CD4-positive, alpha-beta T cell treated with Interleukin-21 for 1 hour (primary cell): Measurements from ENCODE around the gene CRELD2.

Experiments used
- DNase-seq: peaks from one replicate; pipeline ENCODE4 v3.0.0-alpha.2; 2020

Gene CRELD2

GRCh38 chr22:49948116-49948957 is 29.9 kb downstream of the CRELD2 start:
- no peak for DNase-seq

GRCh38 chr22:49948958-49949913 is 30.8 kb downstream of the CRELD2 start:
- no peak for DNase-seq

- no peak for DNase-seq
Observed at GRCh38 chr22:49949914-49950292, 31.5 kb downstream of the CRELD2 start.

- no peak for DNase-seq
Observed at GRCh38 chr22:49950396-49950994, 32.1 kb downstream of the CRELD2 start.

GRCh38 chr22:49951000-49951677 is 32.7 kb downstream of the CRELD2 start:
- DNase-seq = no peak

- DNase-seq = no peak
Observed at GRCh38 chr22:49951678-49951985, 33.2 kb downstream of the CRELD2 start.

GRCh38 chr22:49951986-49952896 is 33.8 kb downstream of the CRELD2 start:
- no peak for DNase-seq

- no peak for DNase-seq
Observed at GRCh38 chr22:49953027-49953679, 34.7 kb downstream of the CRELD2 start.

- DNase-seq = no peak
Observed at GRCh38 chr22:49953680-49954344, 35.4 kb downstream of the CRELD2 start.

- no peak for DNase-seq
Observed at GRCh38 chr22:49954354-49954753, 35.9 kb downstream of the CRELD2 start.

GRCh38 chr22:49954991-49955580 is 36.7 kb downstream of the CRELD2 start:
- DNase-seq = no peak

GRCh38 chr22:49955581-49956417 is 37.4 kb downstream of the CRELD2 start:
- no peak for DNase-seq

GRCh38 chr22:49956418-49956770 is 38.0 kb downstream of the CRELD2 start:
- DNase-seq = no peak

- DNase-seq = no peak
Observed at GRCh38 chr22:49956914-49957825, 38.7 kb downstream of the CRELD2 start.

GRCh38 chr22:49957826-49958365 is 39.5 kb downstream of the CRELD2 start:
- no peak for DNase-seq

- DNase-seq = no peak
Observed at GRCh38 chr22:49958366-49958921, 40.0 kb downstream of the CRELD2 start.

- DNase-seq = no peak
Observed at GRCh38 chr22:49958931-49959781, 40.7 kb downstream of the CRELD2 start.
